Kidney tubule cell (primary cell): Measurements from ENCODE around the gene WDR27.
A peak's percentile ranks its signal among the peaks of the same experiment; 100 is the strongest.

Experiments
- DNase-seq: peaks from one replicate; pipeline ENCODE4 v3.0.0-alpha.2; 2018; ENCODE audit warnings: low spot score

The WDR27 gene

DNA sequence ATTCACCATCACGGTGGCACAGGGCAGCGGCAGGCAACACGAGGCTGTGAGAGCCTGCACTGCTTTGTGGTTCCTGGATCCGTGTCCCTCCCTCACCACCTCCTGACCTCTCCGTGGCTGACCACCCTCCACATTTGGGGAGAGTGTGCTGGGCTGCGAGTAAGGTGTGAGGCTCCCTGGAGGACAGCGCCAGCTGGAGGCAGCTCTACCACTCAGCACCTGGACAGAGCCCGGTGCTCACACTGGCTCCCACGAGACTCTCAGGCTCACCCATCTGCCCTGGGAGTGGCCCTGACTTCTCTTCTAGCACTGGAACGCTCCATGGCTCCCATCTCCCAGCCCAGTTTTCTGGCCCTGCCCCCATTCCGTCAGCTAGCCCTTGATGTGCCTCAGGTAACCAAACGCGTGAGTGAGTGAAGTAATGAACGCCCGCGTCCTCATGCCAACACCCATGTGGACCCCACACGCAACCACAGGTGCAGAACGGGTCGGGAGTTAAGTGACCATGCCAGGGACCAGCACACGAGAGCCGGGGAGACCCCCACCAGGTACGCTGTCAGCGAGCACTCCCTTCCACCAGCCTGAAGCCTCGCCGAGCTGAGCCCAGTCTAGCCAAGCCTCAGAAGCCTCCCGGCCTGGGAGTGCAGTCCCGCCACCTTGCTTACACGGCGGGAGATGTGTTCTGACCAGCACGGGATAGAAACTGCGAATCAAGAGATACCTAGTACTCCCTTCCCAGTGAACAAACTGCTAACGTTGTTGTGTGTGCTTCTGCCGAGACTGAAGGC, 137.2 kb downstream of the WDR27 start:
- DNase-seq: no peak

GRCh38 chr6:169561665-169562064, 140.2 kb downstream of the WDR27 start:
- DNase-seq: no peak

DNA sequence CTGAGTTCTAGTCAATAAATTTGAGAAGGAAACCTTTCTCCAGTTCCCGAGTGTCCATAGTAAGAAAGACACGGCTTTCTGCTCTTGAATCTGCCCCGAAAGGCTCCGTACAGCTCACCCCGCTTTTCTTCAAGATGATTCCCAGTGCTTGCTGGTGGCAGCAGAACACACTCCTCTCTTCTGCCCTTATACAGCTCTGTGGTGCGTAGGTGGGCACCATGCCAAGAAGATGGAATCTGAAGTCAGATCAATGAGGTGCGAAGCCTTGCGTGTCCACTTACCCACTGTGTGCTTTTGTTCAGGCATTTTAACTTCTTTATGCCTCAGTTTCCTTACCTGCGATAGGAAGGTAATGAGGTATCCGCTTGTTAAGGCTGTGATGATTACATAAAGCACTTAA, 142.2 kb downstream of the WDR27 start:
- no peak for DNase-seq

- no peak for DNase-seq
Observed at GRCh38 chr6:169558774-169559441, 142.9 kb downstream of the WDR27 start.

GRCh38 chr6:169558378-169558773, 143.5 kb downstream of the WDR27 start:
- DNase-seq: no peak

DNA sequence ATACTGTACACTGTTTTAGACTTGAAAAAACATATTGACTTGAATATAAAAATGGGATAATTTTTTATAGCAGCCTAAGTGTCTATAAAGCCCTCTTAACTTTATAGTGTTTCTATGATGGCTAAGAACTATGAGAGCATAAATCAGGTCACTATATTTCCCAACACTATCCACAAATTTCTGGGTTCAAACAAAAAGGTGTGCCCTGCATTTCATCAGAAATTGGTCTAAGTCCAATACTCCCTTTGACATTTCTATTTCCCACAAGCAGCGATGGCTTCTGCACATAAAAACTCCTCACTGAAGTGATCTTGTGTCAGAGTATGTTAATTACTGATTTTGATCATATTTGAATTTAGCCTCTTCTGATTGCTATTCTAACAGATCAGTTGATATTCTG, 143.9 kb downstream of the WDR27 start:
- DNase-seq: no peak

DNA sequence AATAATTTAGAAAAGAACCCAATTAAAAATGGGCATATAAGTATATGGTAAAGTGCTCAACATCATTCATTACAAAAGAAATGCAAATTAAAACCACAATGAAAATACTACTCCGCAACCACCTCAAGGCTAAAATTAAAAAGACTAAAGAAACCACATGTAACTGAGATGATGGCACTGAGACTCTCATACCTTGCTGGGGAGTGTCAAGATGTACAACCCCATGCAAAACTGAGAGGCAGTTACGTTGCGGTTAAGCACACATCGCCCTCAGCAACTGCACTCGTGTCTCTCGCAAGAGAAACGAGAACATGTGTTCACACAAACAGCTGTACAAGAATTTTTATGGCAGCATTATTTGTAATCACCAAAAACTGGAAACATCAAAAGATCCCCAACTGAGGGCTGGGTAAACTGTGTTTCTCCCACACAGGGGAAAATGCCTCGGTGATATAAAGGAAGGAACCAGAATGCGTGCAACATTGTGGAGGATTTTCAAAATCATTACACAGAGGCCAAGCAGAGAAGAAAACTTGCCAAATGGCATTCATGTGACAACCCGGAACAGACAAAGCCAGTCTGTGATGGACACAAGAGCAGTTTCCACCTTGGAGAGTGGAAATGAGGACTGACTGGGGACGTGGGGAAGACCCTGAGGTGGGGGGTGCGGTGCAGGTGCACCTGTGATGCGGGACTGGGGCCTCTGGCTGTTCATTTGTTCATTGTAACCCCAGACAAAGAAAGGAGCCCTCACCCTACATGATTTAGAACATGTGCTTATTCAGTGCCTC, 144.9 kb downstream of the WDR27 start:
- no peak for DNase-seq

DNA sequence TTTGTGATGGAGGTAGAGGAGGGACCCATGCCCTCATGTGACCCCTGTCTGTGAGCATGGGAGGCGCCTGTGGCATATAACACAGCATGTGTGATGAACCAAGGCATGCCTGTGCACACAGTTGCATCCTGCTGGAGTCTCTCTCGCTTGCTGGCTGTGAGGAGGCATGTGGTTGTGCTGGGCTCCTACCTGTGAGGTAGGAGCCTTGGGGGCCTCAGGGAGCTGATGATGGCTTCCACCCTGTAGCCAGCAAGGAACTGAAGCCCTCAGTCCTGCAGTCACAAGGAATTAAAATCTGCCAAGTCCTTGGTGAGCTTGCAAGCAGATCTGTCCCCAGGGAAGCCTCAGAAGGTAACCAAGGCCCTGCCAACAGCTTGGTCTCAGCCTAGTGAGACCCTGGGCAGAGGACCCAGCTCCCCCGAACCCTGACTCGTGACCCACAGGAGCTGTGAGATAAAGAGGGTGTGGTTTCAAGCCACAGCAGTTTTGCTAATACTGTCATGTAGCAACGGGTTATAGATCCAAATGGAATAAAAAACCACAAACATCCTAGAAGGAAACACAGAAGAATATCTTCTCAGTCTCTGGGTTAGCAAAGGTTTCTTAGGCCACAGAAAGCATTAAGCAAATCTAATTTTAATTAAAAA, 145.7 kb downstream of the WDR27 start:
- DNase-seq: no peak

GRCh38 chr6:169545982-169546381, 155.8 kb downstream of the WDR27 start:
- no peak for DNase-seq

DNA sequence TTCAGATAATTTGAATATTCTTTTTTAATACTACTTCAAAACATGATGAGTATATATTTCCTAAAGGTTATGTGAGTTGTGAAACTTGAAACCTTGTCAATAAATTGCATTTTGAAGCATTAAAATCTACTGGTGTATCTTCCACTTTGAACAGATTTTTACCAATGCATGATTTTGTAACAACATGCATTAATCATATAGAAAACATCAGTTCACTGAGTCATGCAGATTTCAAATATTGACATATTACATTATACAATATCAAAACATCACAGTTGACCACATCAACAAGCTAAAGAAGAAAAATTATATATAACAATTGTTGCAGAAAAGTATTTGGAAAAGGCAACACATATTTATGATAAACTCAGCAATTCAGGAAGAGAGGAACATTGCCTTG, 158.1 kb downstream of the WDR27 start:
- no peak for DNase-seq

DNA sequence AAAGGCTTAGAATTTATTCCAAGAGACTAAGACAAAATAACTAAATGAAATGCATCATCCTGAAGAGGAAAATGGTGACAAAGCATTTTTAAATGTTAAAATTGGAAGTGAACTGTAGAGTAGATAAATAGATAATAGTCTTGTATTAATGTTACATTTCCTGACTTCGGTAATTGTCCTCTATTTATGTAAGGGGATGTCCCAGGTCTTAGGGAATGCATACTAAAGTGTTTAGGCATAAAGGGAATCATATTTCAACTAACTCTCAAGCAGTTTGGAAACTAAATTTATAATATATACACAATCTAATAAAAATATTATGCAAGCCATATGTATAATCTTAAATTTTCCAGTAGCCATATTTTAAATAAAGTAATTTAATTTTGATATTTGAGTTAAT, 159.3 kb downstream of the WDR27 start:
- DNase-seq: no peak

DNA sequence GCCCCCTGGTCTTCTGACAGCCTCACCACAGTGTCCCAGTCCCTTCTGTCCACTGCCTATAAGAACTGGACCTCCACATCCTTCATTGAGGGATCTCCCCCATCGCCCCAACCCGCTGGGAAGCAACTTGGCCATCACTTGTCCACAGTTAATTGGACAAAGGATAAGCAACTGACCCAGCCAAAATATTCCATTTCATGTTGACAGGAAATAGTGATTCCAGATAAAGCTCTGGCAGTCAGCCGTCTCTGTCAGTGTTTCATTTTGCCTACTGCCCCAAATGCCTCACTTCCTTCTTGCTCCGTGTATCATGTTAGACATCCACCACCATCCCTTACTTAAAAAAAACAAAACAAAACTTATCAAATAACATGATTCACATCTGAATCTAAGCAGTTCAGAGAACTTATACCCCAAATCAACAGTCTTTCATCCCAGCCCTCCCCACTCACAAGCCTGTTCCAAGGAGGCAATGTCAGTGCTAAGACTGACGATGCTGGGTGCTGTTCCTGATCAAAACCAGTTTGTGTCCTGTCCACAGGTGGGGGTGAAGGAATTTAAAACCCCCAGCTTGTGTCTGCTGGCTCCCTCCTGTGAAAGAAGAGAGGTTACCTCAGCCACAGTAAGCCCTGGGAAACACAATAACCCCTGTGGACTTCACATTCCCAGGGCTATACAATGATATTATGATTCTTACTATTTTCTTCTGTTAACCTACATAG, 162.5 kb downstream of the WDR27 start:
- DNase-seq: no peak

DNA sequence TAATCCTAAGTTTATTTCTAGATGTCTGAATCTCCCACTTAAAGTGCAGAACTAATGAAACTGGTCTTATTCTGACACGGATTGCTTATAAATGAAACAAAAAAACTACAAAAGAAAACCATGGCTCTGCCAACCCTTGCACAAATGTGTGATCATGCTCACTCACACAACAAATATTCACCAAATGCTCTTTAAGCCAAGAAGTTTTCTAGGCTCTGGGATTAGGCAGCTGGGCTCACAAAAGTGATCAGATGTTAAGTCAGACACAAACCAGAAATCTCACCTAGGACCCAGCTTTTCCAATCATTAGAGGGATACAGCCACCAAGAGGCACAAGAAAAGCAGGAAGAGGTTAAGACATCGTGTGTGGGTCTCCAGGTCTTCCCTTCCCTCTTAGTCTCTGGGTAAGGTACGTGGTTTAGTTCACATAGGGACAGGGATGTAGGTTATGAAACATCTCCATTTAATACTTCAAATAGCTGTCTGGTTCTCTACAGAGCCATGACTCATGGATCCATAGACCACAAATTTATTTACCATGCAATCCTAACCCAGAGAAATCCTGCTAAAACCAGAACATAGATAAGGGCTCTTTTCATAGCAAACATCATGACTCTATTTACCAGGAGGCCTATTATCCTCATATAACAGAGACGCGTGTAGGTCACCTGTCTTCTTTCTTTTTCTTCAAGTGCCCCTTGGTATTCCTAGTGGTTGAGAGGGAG, 165.2 kb downstream of the WDR27 start:
- DNase-seq: peak; percentile 44

- no peak for DNase-seq
Observed at GRCh38 chr6:169534039-169534421, 167.8 kb downstream of the WDR27 start.

DNA sequence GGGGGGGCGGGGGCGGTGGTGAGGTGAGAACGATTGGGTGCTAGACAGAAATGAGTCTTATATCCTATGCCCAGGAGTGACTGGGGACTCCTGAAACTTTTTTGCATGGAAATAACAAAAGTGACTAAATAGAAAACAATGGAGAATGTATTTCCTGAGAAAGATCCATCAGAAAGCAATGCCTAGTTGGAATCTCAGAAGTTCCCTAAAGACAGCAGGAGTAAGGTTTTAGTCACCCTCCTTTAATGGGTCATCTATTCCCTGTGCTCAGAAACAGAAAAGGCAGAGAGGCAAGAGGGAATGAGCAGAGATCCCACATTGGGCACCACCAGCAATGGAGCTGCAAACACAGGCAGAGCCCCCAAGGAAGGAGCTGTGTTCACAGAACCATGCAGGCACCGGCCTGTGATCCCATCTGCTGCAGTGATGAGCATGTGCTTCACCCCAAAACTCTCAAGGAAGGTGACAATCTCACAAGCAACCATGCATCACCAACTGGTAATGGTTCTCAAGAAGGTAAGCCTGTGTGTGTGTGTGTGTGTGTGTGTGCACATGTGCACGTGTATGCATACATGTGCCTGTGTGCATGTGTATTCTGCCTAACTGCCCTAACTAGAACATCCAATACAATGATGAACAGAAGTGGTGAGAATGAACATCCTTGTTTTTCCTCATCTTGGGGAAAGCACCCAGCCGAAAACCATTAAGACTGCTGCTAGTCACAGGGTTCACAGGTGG, 168.4 kb downstream of the WDR27 start:
- peak; percentile 84 for DNase-seq

GRCh38 chr6:169530752-169531123, 171.1 kb downstream of the WDR27 start:
- DNase-seq: peak; percentile 42

GRCh38 chr6:169529931-169530751, 171.7 kb downstream of the WDR27 start:
- DNase-seq: peak; percentile 95

DNA sequence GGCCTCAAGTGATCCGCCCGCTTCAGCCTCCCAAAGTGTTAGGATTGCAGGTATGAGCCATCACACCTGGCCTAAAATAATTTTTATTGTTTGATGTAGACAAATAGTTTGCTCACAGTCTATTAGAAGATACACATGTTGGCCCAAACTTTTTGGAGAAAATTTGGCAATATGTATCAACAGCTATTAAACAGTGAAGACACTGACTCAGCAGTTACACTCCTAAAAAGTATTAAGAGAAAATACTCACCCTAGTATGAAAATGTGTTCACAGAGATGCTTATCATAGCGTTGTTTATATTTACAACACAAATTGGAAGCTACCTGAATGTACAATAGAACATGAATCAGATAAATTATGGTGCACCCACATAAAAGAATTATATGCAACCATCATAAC, 173.1 kb downstream of the WDR27 start:
- no peak for DNase-seq

DNA sequence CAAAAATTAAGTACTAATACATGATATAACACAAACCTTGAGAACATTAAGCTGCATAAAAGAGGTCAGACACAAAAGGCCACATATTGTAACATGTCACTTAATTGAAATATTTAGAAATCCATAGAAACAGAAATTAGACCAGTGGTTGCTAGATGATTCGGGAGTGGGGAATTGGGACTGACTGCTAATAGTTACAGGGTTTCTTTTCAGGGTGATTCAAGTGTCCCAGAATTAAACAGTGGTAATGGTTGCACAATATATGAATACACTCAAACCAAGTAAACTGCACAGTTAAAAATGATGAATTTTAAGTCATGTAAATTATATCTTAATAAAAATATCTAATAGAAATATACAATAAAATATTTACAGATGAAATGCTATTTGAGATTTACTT, 174.5 kb downstream of the WDR27 start:
- DNase-seq: peak; percentile 53

DNA sequence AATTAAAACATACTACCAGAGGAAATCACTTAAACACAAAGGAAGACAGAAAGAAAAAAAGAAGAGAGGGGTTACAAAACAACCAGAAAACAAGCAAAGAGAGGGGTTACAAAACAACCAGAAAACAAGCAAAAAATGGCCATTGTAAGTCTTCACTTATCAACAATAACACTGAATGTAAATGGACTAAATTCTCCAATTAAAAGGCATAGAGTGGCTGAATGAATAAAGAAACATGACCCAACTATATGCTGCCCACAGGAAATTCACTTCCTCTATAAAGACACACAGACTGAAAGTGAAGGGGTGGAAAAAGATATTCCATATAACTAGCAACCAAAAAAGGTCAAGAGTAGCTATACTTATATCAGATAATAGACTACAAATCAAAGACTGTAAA, 180.0 kb downstream of the WDR27 start:
- DNase-seq: no peak
